Liver (tissue), 3 donors: Measurements from ENCODE around the gene RASSF3.

ENCODE experiments used
- CTCF ChIP-seq: fragments of 150-350 bp; IDR thresholded peaks from 2 replicates; pipeline ENCODE4 v1.5.1; 2017; ENCODE audit warnings: improper control_type of control experiment, low read depth, low read length; ENCODE audit not compliant: missing input control
- JUND ChIP-seq, 2 donors: IDR thresholded peaks; 2 replicates each; pipeline ENCODE4 v1.6.1; 2016; ENCODE audit warnings: antibody characterized with exemption in 2 of 2
- MAX ChIP-seq: IDR thresholded peaks from 2 replicates; pipeline ENCODE4 v1.6.1; 2016; ENCODE audit warnings: antibody characterized with exemption
- RAD21 ChIP-seq, 2 donors: IDR thresholded peaks; 2 replicates each; pipeline ENCODE4 v1.6.1; 2016; ENCODE audit warnings: antibody characterized with exemption in 2 of 2, mild to moderate bottlenecking in 2 of 2
- SP1 ChIP-seq: IDR thresholded peaks from 2 replicates; pipeline ENCODE4 v1.6.1; 2018; ENCODE audit warnings: antibody characterized with exemption, mild to moderate bottlenecking
- TAF1 ChIP-seq: conservative IDR thresholded peaks from 2 replicates; pipeline ENCODE4 v1.6.1; 2016; ENCODE audit warnings: antibody characterized with exemption, mild to moderate bottlenecking
- YY1 ChIP-seq: IDR thresholded peaks from 2 replicates; pipeline ENCODE4 v1.6.1; 2016; ENCODE audit warnings: antibody characterized with exemption, mild to moderate bottlenecking
- donor health status: healthy.
- donor health status: healthy.

- TF ChIP-seq TAF1: no peak
- TF ChIP-seq MAX: no peak
- TF ChIP-seq SP1: no peak
- no peak for TF ChIP-seq RAD21 (IDR thresholded peaks at IDR 0.05)
- TF ChIP-seq CTCF: no peak
- no peak for TF ChIP-seq JUND (IDR thresholded peaks at IDR 0.05)
- no peak for TF ChIP-seq YY1
Measured at GRCh38 chr12:64688715-64689114, 78.4 kb downstream of the RASSF3 start.
